SK-N-SH treated with all-trans-retinoic acid at 6 μM for 48 hours (cell line): Measurements from ENCODE around the gene GAREM1.

ENCODE experiments used
- ATAC-seq: fragments of 200-7000 bp; cut with Tn5 transposase; 3 replicates; pipeline ENCODE4 v1.9.1; 2020; ENCODE audit warnings: mild to moderate bottlenecking, moderate library complexity
- ARNTL ChIP-seq: fragments of 450-650 bp; formaldehyde crosslinking; IDR thresholded peaks from 2 replicates; pipeline ENCODE4 v1.5.0; 2020; ENCODE audit warnings: low read depth, mild to moderate bottlenecking, moderate library complexity, borderline replicate concordance
- CSDC2 ChIP-seq: fragments of 250-450 bp; sonication (Bioruptor Pico); IDR thresholded peaks from 2 replicates; pipeline ENCODE4 v1.5.0; 2020; ENCODE audit warnings: mild to moderate bottlenecking, moderate library complexity
- ESRRG ChIP-seq: fragments of 250-450 bp; sonication (Bioruptor Pico); IDR thresholded peaks from 2 replicates; pipeline ENCODE4 v1.6.1; 2021; ENCODE audit warnings: mild to moderate bottlenecking
- GLIS3 ChIP-seq: fragments of 250-450 bp; sonication (Bioruptor Pico); IDR thresholded peaks from 2 replicates; pipeline ENCODE4 v1.5.0; 2020; ENCODE audit warnings: mild to moderate bottlenecking, moderate library complexity
- ISL1 ChIP-seq: fragments of 250-450 bp; sonication (Bioruptor Pico); IDR thresholded peaks from 2 replicates; pipeline ENCODE4 v2.1.2; 2022; ENCODE audit warnings: mild to moderate bottlenecking, moderate library complexity
- OSR1 ChIP-seq: fragments of 250-450 bp; sonication (Bioruptor Pico); IDR thresholded peaks from 2 replicates; pipeline ENCODE4 v1.8.0; 2022; ENCODE audit warnings: moderate library complexity, mild to moderate bottlenecking, inconsistent platforms
- POU6F1 ChIP-seq: fragments of 250-450 bp; sonication (Bioruptor Pico); IDR thresholded peaks from 2 replicates; pipeline ENCODE4 v1.8.0; 2021; ENCODE audit warnings: low read depth, mild to moderate bottlenecking, moderate library complexity, borderline replicate concordance
- PPARA ChIP-seq: fragments of 250-450 bp; sonication (Bioruptor Pico); IDR thresholded peaks from 2 replicates; pipeline ENCODE4 v1.5.0; 2020; ENCODE audit warnings: mild to moderate bottlenecking, borderline replicate concordance
- TCF4 ChIP-seq: fragments of 250-450 bp; sonication (Bioruptor Pico); IDR thresholded peaks from 2 replicates; pipeline ENCODE4 v1.8.0; 2021; ENCODE audit warnings: mild to moderate bottlenecking, moderate library complexity, borderline replicate concordance
- TOX ChIP-seq: fragments of 250-450 bp; sonication (Bioruptor Pico); IDR thresholded peaks from 2 replicates; pipeline ENCODE4 v1.8.0; 2021; ENCODE audit warnings: mild to moderate bottlenecking, moderate library complexity, borderline replicate concordance
- TSHZ2 ChIP-seq: fragments of 250-450 bp; sonication (Bioruptor Pico); IDR thresholded peaks from 2 replicates; pipeline ENCODE4 v1.5.0; 2020; ENCODE audit warnings: mild to moderate bottlenecking, moderate library complexity
- ZC3H10 ChIP-seq: fragments of 250-450 bp; sonication (Bioruptor Pico); IDR thresholded peaks from 2 replicates; pipeline ENCODE4 v1.5.1; 2021; ENCODE audit warnings: mild to moderate bottlenecking, moderate library complexity
- ZFP3 ChIP-seq: fragments of 250-450 bp; sonication (Bioruptor Pico); IDR thresholded peaks from 2 replicates; pipeline ENCODE4 v1.5.0; 2020; ENCODE audit warnings: mild to moderate bottlenecking, moderate library complexity
- ZFP30 ChIP-seq: fragments of 450-650 bp; formaldehyde crosslinking; IDR thresholded peaks from 2 replicates; pipeline ENCODE4 v1.5.0; 2022; ENCODE audit warnings: mild to moderate bottlenecking, moderate library complexity
- ZNF565 ChIP-seq: fragments of 450-650 bp; formaldehyde crosslinking; conservative IDR thresholded peaks from 2 replicates; pipeline ENCODE4 v1.5.0; 2020; ENCODE audit warnings: low read depth, mild to moderate bottlenecking, moderate library complexity
- ZNF8 ChIP-seq: fragments of 450-650 bp; formaldehyde crosslinking; IDR thresholded peaks from 2 replicates; pipeline ENCODE4 v1.5.0; 2020; ENCODE audit warnings: mild to moderate bottlenecking, moderate library complexity
- TF ChIP-seq, protein P1 (sequence below): fragments of 250-450 bp; sonication (Bioruptor Pico); IDR thresholded peaks from 2 replicates; pipeline ENCODE4 v1.5.1; 2021; ENCODE audit warnings: mild to moderate bottlenecking, moderate library complexity
- TF ChIP-seq, protein P2 (sequence below): fragments of 250-450 bp; sonication (Bioruptor Pico); IDR thresholded peaks from 2 replicates; pipeline ENCODE4 v1.8.0; 2020; ENCODE audit warnings: mild to moderate bottlenecking, moderate library complexity, borderline replicate concordance

GAREM1 gene

GRCh38 chr18:32258558-32259204 is 212.0 kb downstream of the GAREM1 start:
- TF ChIP-seq ZFP30 (CRISPR knock-in tag) = no peak
- TF ChIP-seq ZNF565 (CRISPR knock-in tag) = no peak
- no peak for TF ChIP-seq ZNF8
- no peak for TF ChIP-seq OSR1 (CRISPR knock-in tag)

DNA sequence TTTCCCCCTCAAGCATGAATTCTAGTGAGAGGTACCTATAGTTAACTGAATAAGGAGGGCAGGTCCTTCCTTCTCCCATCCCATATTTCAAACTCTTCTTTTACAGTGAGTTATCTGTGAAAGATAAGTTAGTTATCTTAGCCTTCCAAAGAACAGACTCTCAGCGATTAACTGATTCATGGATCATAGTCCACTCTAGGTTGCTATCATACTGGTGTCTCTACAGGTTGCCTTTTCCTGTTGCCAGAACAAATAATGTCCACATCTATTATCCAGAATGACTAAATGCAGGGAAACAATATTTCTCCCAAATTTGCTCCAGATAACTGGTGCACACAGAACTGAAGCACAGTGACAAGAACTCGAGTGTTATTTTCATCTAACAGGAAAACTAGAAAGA is 212.5 kb downstream of the GAREM1 start:
- no peak for TF ChIP-seq ISL1 (CRISPR knock-in tag)
- no peak for TF ChIP-seq TOX (CRISPR knock-in tag)
- TF ChIP-seq, protein P1, sequence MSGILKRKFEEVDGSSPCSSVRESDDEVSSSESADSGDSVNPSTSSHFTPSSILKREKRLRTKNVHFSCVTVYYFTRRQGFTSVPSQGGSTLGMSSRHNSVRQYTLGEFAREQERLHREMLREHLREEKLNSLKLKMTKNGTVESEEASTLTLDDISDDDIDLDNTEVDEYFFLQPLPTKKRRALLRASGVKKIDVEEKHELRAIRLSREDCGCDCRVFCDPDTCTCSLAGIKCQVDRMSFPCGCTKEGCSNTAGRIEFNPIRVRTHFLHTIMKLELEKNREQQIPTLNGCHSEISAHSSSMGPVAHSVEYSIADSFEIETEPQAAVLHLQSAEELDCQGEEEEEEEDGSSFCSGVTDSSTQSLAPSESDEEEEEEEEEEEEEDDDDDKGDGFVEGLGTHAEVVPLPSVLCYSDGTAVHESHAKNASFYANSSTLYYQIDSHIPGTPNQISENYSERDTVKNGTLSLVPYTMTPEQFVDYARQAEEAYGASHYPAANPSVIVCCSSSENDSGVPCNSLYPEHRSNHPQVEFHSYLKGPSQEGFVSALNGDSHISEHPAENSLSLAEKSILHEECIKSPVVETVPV (CRISPR knock-in tag) = no peak
- no peak for TF ChIP-seq ZNF8
- no peak for TF ChIP-seq ARNTL (CRISPR knock-in tag)
- no peak for TF ChIP-seq ZNF565 (CRISPR knock-in tag)
- no peak for TF ChIP-seq TCF4
- no peak for TF ChIP-seq PPARA (CRISPR knock-in tag)
- TF ChIP-seq ZC3H10 (CRISPR knock-in tag) = no peak
- no peak for TF ChIP-seq ZFP3 (CRISPR knock-in tag)
- no peak for TF ChIP-seq POU6F1
- TF ChIP-seq, all 23 proteins: peak for 0
- no peak for ATAC-seq

More at GRCh38 chr18:32258558-32259204, 212.0 kb downstream of the GAREM1 start:
- no peak for ATAC-seq

GRCh38 chr18:32257084-32257785 is 213.4 kb downstream of the GAREM1 start:
- no peak for TF ChIP-seq TSHZ2 (CRISPR knock-in tag)
- TF ChIP-seq ISL1 (CRISPR knock-in tag) = no peak
- TF ChIP-seq POU6F1 = no peak
- TF ChIP-seq, protein P1 (CRISPR knock-in tag) = no peak
- no peak for TF ChIP-seq CSDC2 (CRISPR knock-in tag)
- no peak for TF ChIP-seq ZNF565 (CRISPR knock-in tag)
- TF ChIP-seq TCF4 = no peak
- no peak for TF ChIP-seq GLIS3 (CRISPR knock-in tag)
- no peak for TF ChIP-seq TOX (CRISPR knock-in tag)
- TF ChIP-seq PPARA (CRISPR knock-in tag) = no peak
- TF ChIP-seq ZFP3 (CRISPR knock-in tag) = no peak
- no peak for TF ChIP-seq ARNTL (CRISPR knock-in tag)
- no peak for TF ChIP-seq ZC3H10 (CRISPR knock-in tag)
- TF ChIP-seq ZFP30 (CRISPR knock-in tag) = no peak
- ATAC-seq = no peak

- ATAC-seq = no peak
- TF ChIP-seq GLIS3 (CRISPR knock-in tag) (no peak), OSR1 (CRISPR knock-in tag) (no peak), ISL1 (CRISPR knock-in tag) (no peak), ZNF565 (CRISPR knock-in tag) (no peak), POU6F1 (no peak), ARNTL (CRISPR knock-in tag) (no peak), TOX (CRISPR knock-in tag) (no peak), CSDC2 (CRISPR knock-in tag) (no peak), ZFP3 (CRISPR knock-in tag) (no peak), ESRRG (CRISPR knock-in tag) (no peak)
- TF ChIP-seq, protein P2, sequence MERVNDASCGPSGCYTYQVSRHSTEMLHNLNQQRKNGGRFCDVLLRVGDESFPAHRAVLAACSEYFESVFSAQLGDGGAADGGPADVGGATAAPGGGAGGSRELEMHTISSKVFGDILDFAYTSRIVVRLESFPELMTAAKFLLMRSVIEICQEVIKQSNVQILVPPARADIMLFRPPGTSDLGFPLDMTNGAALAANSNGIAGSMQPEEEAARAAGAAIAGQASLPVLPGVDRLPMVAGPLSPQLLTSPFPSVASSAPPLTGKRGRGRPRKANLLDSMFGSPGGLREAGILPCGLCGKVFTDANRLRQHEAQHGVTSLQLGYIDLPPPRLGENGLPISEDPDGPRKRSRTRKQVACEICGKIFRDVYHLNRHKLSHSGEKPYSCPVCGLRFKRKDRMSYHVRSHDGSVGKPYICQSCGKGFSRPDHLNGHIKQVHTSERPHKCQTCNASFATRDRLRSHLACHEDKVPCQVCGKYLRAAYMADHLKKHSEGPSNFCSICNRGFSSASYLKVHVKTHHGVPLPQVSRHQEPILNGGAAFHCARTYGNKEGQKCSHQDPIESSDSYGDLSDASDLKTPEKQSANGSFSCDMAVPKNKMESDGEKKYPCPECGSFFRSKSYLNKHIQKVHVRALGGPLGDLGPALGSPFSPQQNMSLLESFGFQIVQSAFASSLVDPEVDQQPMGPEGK (CRISPR knock-in tag) = no peak
Observed at GRCh38 chr18:32255570-32255969, 215.1 kb downstream of the GAREM1 start.
